Measurements from ENCODE around the gene SLC6A17.

DNA sequence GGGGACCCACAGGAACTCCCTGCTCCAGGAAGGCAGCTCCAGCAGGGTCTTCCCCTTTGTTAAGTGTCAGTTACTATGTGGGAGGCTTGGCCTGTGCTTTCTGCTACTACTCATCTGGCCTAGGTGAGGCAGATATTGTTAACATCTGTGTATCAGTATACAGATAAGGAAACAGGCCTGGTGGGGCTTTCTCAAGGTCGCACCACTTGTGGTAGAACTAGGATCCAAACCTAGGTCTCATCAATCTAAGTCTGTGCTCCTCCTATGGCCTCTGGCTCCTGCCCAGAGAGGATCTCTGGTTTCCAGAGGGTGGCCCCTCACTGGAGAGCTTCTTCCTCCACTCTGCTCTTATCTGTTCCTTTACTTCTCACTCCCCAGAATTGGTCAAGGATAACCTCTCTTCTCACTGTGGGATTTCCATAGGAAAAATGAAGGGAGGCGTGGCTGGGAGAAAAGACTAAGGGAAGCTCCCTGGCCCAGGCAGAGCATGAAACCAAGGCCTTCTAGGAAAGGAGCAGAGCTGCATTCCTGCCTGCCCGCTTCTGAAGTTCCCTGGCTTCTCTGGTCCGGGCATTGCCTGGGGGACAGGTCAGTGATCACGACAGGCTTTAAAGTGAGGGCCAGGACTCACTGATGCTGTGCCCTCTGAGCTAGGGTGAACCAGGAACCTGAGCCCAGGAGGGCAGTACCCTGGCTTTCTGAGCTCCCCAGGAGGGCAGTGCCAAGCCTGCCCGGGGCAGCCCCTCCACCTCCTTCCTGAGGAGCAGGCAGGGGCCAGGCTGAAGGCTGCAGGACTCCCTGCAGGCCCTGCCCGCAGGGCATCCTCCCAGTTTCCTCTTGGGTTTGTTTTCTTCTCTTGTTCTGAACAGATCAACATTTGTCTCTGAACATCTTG is 65.6 kb downstream of the SLC6A17 start:
- TF ChIP-seq CTCF (IDR thresholded peaks at IDR 0.05) (no peak), POLR2A (IDR thresholded peaks at IDR 0.05) (no peak)

Measured in gastroesophageal sphincter (tissue), 3 donors.